ENCODE results near the gene GABRB3. TPM values are rescaled to one million over a fixed set of nuclear protein-coding genes. Genes with fewer than 3 reads are reported as not detected.

GABRB3 gene
- total RNA-seq, 2 donors from 2014 or later = not detected

DNA sequence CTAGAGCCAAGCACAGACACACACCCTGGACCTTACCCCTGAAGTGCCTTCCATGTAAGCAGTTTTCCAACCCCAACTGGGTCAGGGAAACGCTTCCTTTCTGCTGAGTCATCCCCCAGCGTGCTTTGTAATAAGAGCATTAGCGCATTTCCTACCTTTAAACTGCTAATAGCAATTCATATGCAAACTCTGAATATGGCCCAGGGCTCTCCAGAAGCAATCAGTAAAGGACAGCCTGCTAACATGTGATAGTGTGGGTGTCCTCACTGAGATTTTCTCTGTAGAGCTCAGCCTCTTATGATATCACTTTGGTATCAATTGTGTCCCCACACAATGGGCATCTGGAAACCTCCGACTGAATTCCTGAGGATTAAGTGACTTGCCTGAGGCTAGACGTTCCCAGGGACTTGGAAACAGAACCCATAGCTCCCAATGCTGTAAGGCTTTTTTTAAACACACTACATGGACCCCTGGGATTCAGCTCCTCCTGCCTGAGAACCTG lies 5.6 kb downstream of the GABRB3 start:
- DNase-seq (ENCODE audit: low spot score) = no peak
- H3K4me3 Mint-ChIP-seq = no peak overlapping the region
- no peaks in the 10 kb centered on the region for H3K4me1 Mint-ChIP-seq (ENCODE audit: low read depth in 2 of 2)
- no peak for ATAC-seq
- peaks cover 8% of the 10 kb centered on the region for H3K9me3 Mint-ChIP-seq
- no peaks in the 10 kb centered on the region for H3K36me3 Mint-ChIP-seq
- H3K27ac Mint-ChIP-seq = no peak overlapping the region
- H3K27me3 Mint-ChIP-seq = peaks cover 0 to 10% of the 10 kb centered on the region in 2 donors

GRCh38 chr15:26766262-26766661 lies 6.6 kb downstream of the GABRB3 start:
- no peaks in the 10 kb centered on the region for H3K36me3 Mint-ChIP-seq
- H3K27ac Mint-ChIP-seq = no peak overlapping the region
- DNase-seq (ENCODE audit: low spot score) = no peak
- H3K27me3 Mint-ChIP-seq = peaks cover 0 to 5% of the 10 kb centered on the region in 2 donors
- H3K4me3 Mint-ChIP-seq = no peak overlapping the region
- no peaks in the 10 kb centered on the region for H3K4me1 Mint-ChIP-seq (ENCODE audit: low read depth in 2 of 2)
- no peak for ATAC-seq
- peaks cover 8% of the 10 kb centered on the region for H3K9me3 Mint-ChIP-seq

DNA sequence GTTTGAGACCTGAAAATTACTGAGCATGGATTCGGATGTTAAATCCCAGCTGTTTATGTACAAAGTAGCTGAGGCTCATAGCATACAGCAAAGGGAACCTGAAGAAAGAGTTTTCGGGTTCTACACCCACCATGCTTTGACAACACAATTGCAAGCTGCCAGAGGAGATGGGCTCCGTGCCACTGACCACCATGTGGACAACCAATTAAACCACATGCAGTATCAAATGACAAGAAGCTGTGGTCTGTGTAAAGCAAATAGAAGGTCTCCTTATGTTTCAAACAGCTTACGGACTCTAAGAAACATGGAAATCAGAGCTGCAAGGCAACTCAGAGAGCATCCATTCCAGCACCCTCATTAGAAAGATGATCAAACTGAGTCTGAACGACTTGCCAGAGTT lies 12.9 kb downstream of the GABRB3 start:
- Mint-ChIP-seq H3K36me3 (no peaks in the 10 kb centered on the region), H3K27me3 (no peaks in the 10 kb centered on the region), H3K4me3 (no peak overlapping the region), H3K27ac (no peak overlapping the region), H3K4me1 (ENCODE audit: low read depth in 2 of 2) (no peaks in the 10 kb centered on the region), H3K9me3 (peaks cover 3% of the 10 kb centered on the region)
- no peak for ATAC-seq
- no peak for DNase-seq (ENCODE audit: low spot score)

- DNase-seq (ENCODE audit: low spot score) (no peak), ATAC-seq (no peak)
- no peaks in the 10 kb centered on the region for H3K27me3 Mint-ChIP-seq
- H3K27ac Mint-ChIP-seq = no peak overlapping the region
- peaks cover 2% of the 10 kb centered on the region for H3K36me3 Mint-ChIP-seq
- peaks cover 8% of the 10 kb centered on the region for H3K9me3 Mint-ChIP-seq
- H3K4me1 Mint-ChIP-seq (ENCODE audit: low read depth in 2 of 2) = no peaks in the 10 kb centered on the region
- H3K4me3 Mint-ChIP-seq = no peak overlapping the region
These were observed 14.8 kb downstream of the GABRB3 start for GRCh38 chr15:26758079-26758478.

GRCh38 chr15:26757141-26757540 lies 15.7 kb downstream of the GABRB3 start:
- H3K4me1 Mint-ChIP-seq (ENCODE audit: low read depth in 2 of 2) = no peaks in the 10 kb centered on the region
- ATAC-seq = no peak

DNA sequence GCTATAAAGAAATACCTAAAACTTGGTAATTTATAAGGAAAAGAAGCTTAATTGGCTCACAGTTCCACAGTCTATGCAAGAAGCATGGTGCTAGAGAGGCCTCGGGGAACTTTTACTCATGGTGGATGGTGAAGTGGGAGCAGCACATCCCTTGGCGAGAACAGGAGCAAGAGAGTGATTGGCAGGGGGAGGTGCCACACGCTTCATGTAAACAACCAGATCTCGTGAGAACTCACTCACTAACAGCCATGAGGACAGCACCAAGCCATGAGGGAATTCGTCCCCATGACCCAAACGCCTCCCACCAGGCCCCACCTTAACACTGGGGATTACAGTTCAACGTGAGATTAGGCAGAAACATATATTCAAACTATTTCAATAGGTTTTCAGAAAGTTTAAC lies 28.0 kb downstream of the GABRB3 start:
- ATAC-seq = no peak
- Mint-ChIP-seq H3K9me3 (no peaks in the 10 kb centered on the region), H3K27ac (no peak overlapping the region), H3K4me1 (ENCODE audit: low read depth in 2 of 2) (no peaks in the 10 kb centered on the region), H3K36me3 (peaks cover 4% of the 10 kb centered on the region), H3K4me3 (no peak overlapping the region), H3K27me3 (no peaks in the 10 kb centered on the region)
- DNase-seq (ENCODE audit: low spot score) = no peak

More at GRCh38 chr15:26757141-26757540, 15.7 kb downstream of the GABRB3 start:
- no peaks in the 10 kb centered on the region for H3K27me3 Mint-ChIP-seq
- no peak for DNase-seq (ENCODE audit: low spot score)
- peaks cover 11% of the 10 kb centered on the region for H3K9me3 Mint-ChIP-seq
- no peak overlapping the region for H3K27ac Mint-ChIP-seq
- H3K36me3 Mint-ChIP-seq = peaks cover 6% of the 10 kb centered on the region
- no peak overlapping the region for H3K4me3 Mint-ChIP-seq

GRCh38 chr15:26739791-26740190 lies 33.1 kb downstream of the GABRB3 start:
- no peak for DNase-seq (ENCODE audit: low spot score)
- ATAC-seq = no peak
- Mint-ChIP-seq H3K4me3 (no peak overlapping the region), H3K27ac (no peak overlapping the region), H3K27me3 (no peaks in the 10 kb centered on the region), H3K4me1 (ENCODE audit: low read depth in 2 of 2) (no peaks in the 10 kb centered on the region), H3K36me3 (peaks cover 4% of the 10 kb centered on the region), H3K9me3 (no peaks in the 10 kb centered on the region)

GRCh38 chr15:26738996-26739395 lies 33.9 kb downstream of the GABRB3 start:
- H3K27me3 Mint-ChIP-seq = no peaks in the 10 kb centered on the region
- H3K4me3 Mint-ChIP-seq = no peak overlapping the region
- H3K27ac Mint-ChIP-seq = no peak overlapping the region
- DNase-seq (ENCODE audit: low spot score) (no peak), ATAC-seq (no peak)
- no peaks in the 10 kb centered on the region for H3K9me3 Mint-ChIP-seq
- no peaks in the 10 kb centered on the region for H3K4me1 Mint-ChIP-seq (ENCODE audit: low read depth in 2 of 2)
- peaks cover 4% of the 10 kb centered on the region for H3K36me3 Mint-ChIP-seq

- Mint-ChIP-seq H3K9me3 (peaks cover 8% of the 10 kb centered on the region), H3K27ac (no peak overlapping the region), H3K36me3 (peaks cover 7% of the 10 kb centered on the region), H3K27me3 (no peaks in the 10 kb centered on the region), H3K4me1 (ENCODE audit: low read depth in 2 of 2) (no peaks in the 10 kb centered on the region), H3K4me3 (no peak overlapping the region)
- DNase-seq (ENCODE audit: low spot score) (no peak), ATAC-seq (no peak)
These were observed 36.2 kb downstream of the GABRB3 start for GRCh38 chr15:26736502-26737248.

DNA sequence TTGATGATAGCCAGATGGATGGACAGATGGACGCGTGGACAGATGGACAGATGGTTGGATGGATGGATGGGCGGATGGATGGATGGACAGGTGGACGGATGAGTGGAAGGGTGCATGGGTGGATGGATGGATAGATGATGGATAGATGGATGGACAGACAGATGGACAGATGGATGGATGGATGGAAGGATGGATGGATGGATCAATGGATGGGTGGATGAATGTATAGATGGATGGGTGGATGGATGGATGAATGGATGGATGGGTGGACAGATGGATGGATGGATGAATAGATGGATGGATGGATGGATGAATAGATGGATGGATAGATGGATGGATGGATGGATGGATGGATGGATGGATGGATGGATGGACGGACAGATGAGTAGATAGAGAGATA lies 40.9 kb downstream of the GABRB3 start:
- no peaks in the 10 kb centered on the region for H3K27me3 Mint-ChIP-seq
- H3K4me3 Mint-ChIP-seq = no peak overlapping the region
- ATAC-seq = no peak
- H3K4me1 Mint-ChIP-seq (ENCODE audit: low read depth in 2 of 2) = no peaks in the 10 kb centered on the region
- H3K36me3 Mint-ChIP-seq = peaks cover 9% of the 10 kb centered on the region
- DNase-seq (ENCODE audit: low spot score) = no peak
- H3K27ac Mint-ChIP-seq = no peak overlapping the region
- H3K9me3 Mint-ChIP-seq = peaks cover 10% of the 10 kb centered on the region

GRCh38 chr15:26729581-26729980 lies 43.3 kb downstream of the GABRB3 start:
- peaks cover 9% of the 10 kb centered on the region for H3K36me3 Mint-ChIP-seq
- DNase-seq (ENCODE audit: low spot score) = no peak
- H3K27ac Mint-ChIP-seq = no peak overlapping the region
- H3K9me3 Mint-ChIP-seq = peaks cover 10% of the 10 kb centered on the region
- no peak for ATAC-seq
- no peaks in the 10 kb centered on the region for H3K27me3 Mint-ChIP-seq
- H3K4me1 Mint-ChIP-seq (ENCODE audit: low read depth in 2 of 2) = no peaks in the 10 kb centered on the region
- H3K4me3 Mint-ChIP-seq = no peak overlapping the region

- no peak for DNase-seq (ENCODE audit: low spot score)
- Mint-ChIP-seq H3K27ac (no peak overlapping the region), H3K27me3 (no peaks in the 10 kb centered on the region), H3K4me3 (no peak overlapping the region), H3K36me3 (peaks cover 9% of the 10 kb centered on the region), H3K9me3 (peaks cover 12% of the 10 kb centered on the region), H3K4me1 (ENCODE audit: low read depth in 2 of 2) (no peaks in the 10 kb centered on the region)
- no peak for ATAC-seq
These were observed 43.8 kb downstream of the GABRB3 start for GRCh38 chr15:26729030-26729429.

DNA sequence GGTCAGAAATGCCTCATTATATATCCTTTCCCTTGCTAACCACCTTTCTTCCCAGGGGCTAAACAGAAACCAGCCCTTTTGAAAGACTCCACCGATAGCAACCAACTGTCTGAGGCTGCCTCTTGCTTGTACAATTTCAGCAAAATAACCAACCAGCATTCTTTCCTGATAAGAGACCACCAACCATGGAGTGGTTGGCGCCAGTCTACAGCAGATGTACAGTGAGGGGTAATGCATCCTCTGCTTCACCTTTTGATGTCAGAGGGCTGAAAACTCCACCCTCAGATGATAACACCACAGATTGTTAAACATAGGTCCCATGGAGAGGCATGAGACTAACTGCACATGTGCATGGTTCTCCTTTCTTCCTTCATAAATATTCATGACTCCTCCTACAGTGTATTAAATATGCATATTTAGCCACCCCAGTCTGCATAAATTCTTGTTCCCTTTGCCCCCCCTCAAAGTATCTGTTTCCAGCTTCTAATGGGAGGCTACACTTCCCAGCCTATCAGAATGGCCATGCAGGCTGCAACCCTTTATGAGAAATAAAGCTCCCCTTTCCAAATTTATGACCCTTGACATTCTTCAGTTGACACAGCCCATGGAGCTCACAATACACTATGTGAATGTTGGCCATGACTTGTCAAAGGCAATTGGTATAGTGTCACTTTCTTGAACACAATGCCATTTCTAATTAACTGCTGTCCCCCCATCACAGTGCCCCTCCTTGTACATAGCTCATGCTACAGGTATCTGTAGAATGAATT lies 48.3 kb downstream of the GABRB3 start:
- no peaks in the 10 kb centered on the region for H3K27me3 Mint-ChIP-seq

GRCh38 chr15:26722621-26723160 lies 50.2 kb downstream of the GABRB3 start:
- ATAC-seq (no peak), DNase-seq (ENCODE audit: low spot score) (no peak)
- Mint-ChIP-seq H3K27ac (no peak overlapping the region), H3K27me3 (no peaks in the 10 kb centered on the region), H3K36me3 (no peaks in the 10 kb centered on the region), H3K4me1 (ENCODE audit: low read depth in 2 of 2) (no peaks in the 10 kb centered on the region), H3K9me3 (peaks cover 16% of the 10 kb centered on the region), H3K4me3 (no peak overlapping the region)

More for the DNA sequence above, 48.3 kb downstream of the GABRB3 start:
- no peaks in the 10 kb centered on the region for H3K4me1 Mint-ChIP-seq (ENCODE audit: low read depth in 2 of 2)
- no peak overlapping the region for H3K27ac Mint-ChIP-seq
- no peak for DNase-seq (ENCODE audit: low spot score)
- peaks cover 9% of the 10 kb centered on the region for H3K9me3 Mint-ChIP-seq
- no peak overlapping the region for H3K4me3 Mint-ChIP-seq
- no peak for ATAC-seq
- H3K36me3 Mint-ChIP-seq = no peaks in the 10 kb centered on the region

All from natural killer cell treated with Interleukin-12 subunit alpha and Interleukin-12 subunit beta and Interleukin-15 and Interleukin-18, amount 100 ng/mL, for 72 hours (primary cell).